ENCODE measurements around the gene ANKRD13D.

DNA sequence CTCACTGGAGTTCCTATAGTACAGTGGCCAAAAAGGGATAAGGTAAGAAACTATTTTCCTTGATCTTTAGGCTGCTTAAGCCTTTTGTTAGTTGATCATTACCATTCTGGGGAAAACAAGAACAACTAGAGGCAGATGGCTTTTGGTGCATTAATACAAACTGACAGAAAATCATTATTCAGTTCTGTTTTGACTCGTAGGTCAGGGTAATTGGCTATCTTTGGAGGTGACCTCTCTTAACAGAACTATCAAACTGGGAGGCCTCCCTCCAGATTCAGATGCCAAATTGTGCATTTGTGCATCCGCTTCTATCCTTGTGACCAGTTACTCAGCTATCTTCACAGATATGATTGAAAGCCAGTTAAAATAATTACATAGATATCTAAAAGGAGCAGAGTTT lies 46.1 kb upstream of the ANKRD13D start:
- TF ChIP-seq, protein P1, sequence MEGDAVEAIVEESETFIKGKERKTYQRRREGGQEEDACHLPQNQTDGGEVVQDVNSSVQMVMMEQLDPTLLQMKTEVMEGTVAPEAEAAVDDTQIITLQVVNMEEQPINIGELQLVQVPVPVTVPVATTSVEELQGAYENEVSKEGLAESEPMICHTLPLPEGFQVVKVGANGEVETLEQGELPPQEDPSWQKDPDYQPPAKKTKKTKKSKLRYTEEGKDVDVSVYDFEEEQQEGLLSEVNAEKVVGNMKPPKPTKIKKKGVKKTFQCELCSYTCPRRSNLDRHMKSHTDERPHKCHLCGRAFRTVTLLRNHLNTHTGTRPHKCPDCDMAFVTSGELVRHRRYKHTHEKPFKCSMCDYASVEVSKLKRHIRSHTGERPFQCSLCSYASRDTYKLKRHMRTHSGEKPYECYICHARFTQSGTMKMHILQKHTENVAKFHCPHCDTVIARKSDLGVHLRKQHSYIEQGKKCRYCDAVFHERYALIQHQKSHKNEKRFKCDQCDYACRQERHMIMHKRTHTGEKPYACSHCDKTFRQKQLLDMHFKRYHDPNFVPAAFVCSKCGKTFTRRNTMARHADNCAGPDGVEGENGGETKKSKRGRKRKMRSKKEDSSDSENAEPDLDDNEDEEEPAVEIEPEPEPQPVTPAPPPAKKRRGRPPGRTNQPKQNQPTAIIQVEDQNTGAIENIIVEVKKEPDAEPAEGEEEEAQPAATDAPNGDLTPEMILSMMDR (IDR thresholded peaks at IDR 0.05) = no peak
- no peak for TF ChIP-seq POLR2A (IDR thresholded peaks at IDR 0.05)

Measured in transverse colon (tissue), 3 donors.